NCI-H748 treated with DMSO at 0.1 percent for 48 hours (cell line): Measurements from ENCODE around the gene FBXW2.
"Not testable (repeated sequence)": the region's sequence is repeated elsewhere in the genome, so short reads cannot be mapped to it uniquely, and the experiment has no call there.

Experiments used
- DNase-seq: peaks from one replicate; lab custom pipeline; 2025; lab: John Stamatoyannopoulos, UW

The FBXW2 gene

GRCh38 chr9:120778758-120779157 is 14.5 kb downstream of the FBXW2 start:
- DNase-seq: no peak

- DNase-seq: no peak
Observed at GRCh38 chr9:120777229-120777628, 16.0 kb downstream of the FBXW2 start.

- no peak for DNase-seq
Observed at GRCh38 chr9:120776788-120777187, 16.4 kb downstream of the FBXW2 start.

- no peak for DNase-seq
Observed at GRCh38 chr9:120775859-120776258, 17.4 kb downstream of the FBXW2 start.

GRCh38 chr9:120774719-120775118 is 18.5 kb downstream of the FBXW2 start:
- DNase-seq: no peak

- no peak for DNase-seq
Observed at GRCh38 chr9:120773256-120773655, 20.0 kb downstream of the FBXW2 start.

- no peak for DNase-seq
Observed at GRCh38 chr9:120770931-120771330, 22.3 kb downstream of the FBXW2 start.

GRCh38 chr9:120768886-120769285 is 24.3 kb downstream of the FBXW2 start:
- DNase-seq: no peak

- no peak for DNase-seq
Observed at GRCh38 chr9:120768247-120768646, 25.0 kb downstream of the FBXW2 start.

GRCh38 chr9:120767451-120767850 is 25.8 kb downstream of the FBXW2 start:
- no peak for DNase-seq

GRCh38 chr9:120765910-120766425 is 27.2 kb downstream of the FBXW2 start:
- no peak for DNase-seq

GRCh38 chr9:120764476-120764875 is 28.7 kb downstream of the FBXW2 start:
- no peak for DNase-seq

GRCh38 chr9:120761006-120761405 is 32.2 kb downstream of the FBXW2 start:
- DNase-seq: no peak

GRCh38 chr9:120759755-120760400 is 33.3 kb downstream of the FBXW2 start:
- DNase-seq: no peak

GRCh38 chr9:120758544-120758943 is 34.7 kb downstream of the FBXW2 start:
- DNase-seq: no peak

GRCh38 chr9:120757026-120757913 is 35.9 kb downstream of the FBXW2 start:
- DNase-seq: no peak

- DNase-seq: no peak
Observed at GRCh38 chr9:120756531-120756930, 36.7 kb downstream of the FBXW2 start.

- peak; percentile 39 for DNase-seq
Observed at GRCh38 chr9:120755810-120756434, 37.3 kb downstream of the FBXW2 start.

- no peak for DNase-seq
Observed at GRCh38 chr9:120755044-120755443, 38.2 kb downstream of the FBXW2 start.

GRCh38 chr9:120750421-120750820 is 42.8 kb downstream of the FBXW2 start:
- no peak for DNase-seq

- DNase-seq: not testable (repeated sequence)
Observed at GRCh38 chr9:120746366-120746765, 46.9 kb downstream of the FBXW2 start.

GRCh38 chr9:120745278-120745677 is 47.9 kb downstream of the FBXW2 start:
- DNase-seq: no peak

GRCh38 chr9:120742951-120743416 is 50.2 kb downstream of the FBXW2 start:
- peak; percentile 24 for DNase-seq
